Measurements from ENCODE around the gene TBC1D3C. TPM values are rescaled to one million over a fixed set of nuclear protein-coding genes. Genes with fewer than 3 reads are reported as not detected.
"Not testable (repeated sequence)": the region's sequence is repeated elsewhere in the genome, so short reads cannot be mapped to it uniquely, and the experiment has no call there.

Gene TBC1D3C
- not detected in 2 replicates for total RNA-seq (2021)
- long read RNA-seq: 0 reads

DNA sequence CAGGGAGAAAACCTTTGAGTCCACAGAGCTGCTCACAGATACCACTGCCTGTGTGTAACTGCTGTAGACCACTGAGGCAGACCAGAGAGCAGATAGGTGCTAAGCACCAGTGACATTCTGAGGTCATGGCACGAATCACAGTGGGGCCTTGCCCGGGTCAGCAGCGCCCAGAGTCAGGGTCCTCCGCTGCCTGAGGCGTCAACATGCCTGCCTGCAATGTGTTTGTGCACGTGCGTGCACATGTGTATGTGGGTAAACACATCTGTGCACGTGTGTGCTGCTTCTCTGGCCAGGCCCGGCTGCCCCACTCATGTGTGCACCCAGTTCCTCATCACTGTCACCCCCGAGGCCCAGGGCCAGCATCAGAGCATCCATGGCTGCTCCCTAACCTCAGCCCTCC, at the start of gene TBC1D3C:
Gene TBC1D3C (minus strand): TSS at position 101 of the 400 bp plus-strand sequence. CDS start 1,568 bp downstream, outside the sequence.
- not testable (repeated sequence) for H3K79me2 ChIP-seq (ENCODE audit: insufficient read depth, low read length); H3K9me3 ChIP-seq (ENCODE audit: control insufficient read depth, low read depth, low read length); H4K91ac ChIP-seq (ENCODE audit: insufficient read length, low read depth, low read length); H4K8ac ChIP-seq (replicated peaks; ENCODE audit: insufficient read length, low read depth, low read length); H3K4ac ChIP-seq (ENCODE audit: low read depth, low read length); H3K56ac ChIP-seq (ENCODE audit: insufficient read length, low read depth, low read length); H3K4me1 Mint-ChIP-seq; H2BK120ac ChIP-seq (ENCODE audit: low read depth, low read length, poor library complexity, severe bottlenecking); H3K9ac ChIP-seq (ENCODE audit: extremely low read depth, insufficient read length, low read length); H2AK5ac ChIP-seq (ENCODE audit: insufficient read length, low read length); H3K18ac ChIP-seq (ENCODE audit: insufficient read length, low read depth, low read length); H2BK12ac ChIP-seq (ENCODE audit: insufficient read length, low read depth, low read length); H2BK5ac ChIP-seq (ENCODE audit: insufficient read length, low read length); H2BK20ac ChIP-seq (ENCODE audit: low read depth, low read length, poor library complexity, severe bottlenecking); H3K27ac Mint-ChIP-seq; H3K9me3 Mint-ChIP-seq; H3K36me3 Mint-ChIP-seq (ENCODE audit: insufficient read depth in 1 of 3, low read depth in 3 of 3); DNase-seq; H3K27me3 Mint-ChIP-seq (ENCODE audit: low read depth); H3T11ph ChIP-seq (ENCODE audit: low read length); H3K27me3 ChIP-seq (ENCODE audit: insufficient read depth, low read length); H3K14ac ChIP-seq (ENCODE audit: insufficient read depth, low read length); H3K27ac ChIP-seq (ENCODE audit: insufficient read length, low read depth, low read length); H3K23ac ChIP-seq (ENCODE audit: insufficient read length, low read depth, low read length); H3K4me2 ChIP-seq (ENCODE audit: insufficient read depth, insufficient read length, low read length); H3K79me1 ChIP-seq (ENCODE audit: insufficient read depth, low read depth, low read length, poor library complexity, severe bottlenecking); H3K4me3 Mint-ChIP-seq; H4K5ac ChIP-seq (ENCODE audit: insufficient read length, low read depth, low read length); H3K4me1 ChIP-seq (ENCODE audit: insufficient read depth, low read length); H3K23me2 ChIP-seq (ENCODE audit: insufficient read length, low read depth, low read length, poor library complexity, severe bottlenecking); H4K20me1 ChIP-seq (ENCODE audit: control insufficient read depth, insufficient read depth, insufficient read length); H2AFZ ChIP-seq (ENCODE audit: low read length); H2BK15ac ChIP-seq (ENCODE audit: low read depth, low read length)
- no CpG with 5 or more reads among the region's 10 CpGs for WGBS (ENCODE audit: extremely low coverage, insufficient read length, low lambda C conversion rate)

DNA sequence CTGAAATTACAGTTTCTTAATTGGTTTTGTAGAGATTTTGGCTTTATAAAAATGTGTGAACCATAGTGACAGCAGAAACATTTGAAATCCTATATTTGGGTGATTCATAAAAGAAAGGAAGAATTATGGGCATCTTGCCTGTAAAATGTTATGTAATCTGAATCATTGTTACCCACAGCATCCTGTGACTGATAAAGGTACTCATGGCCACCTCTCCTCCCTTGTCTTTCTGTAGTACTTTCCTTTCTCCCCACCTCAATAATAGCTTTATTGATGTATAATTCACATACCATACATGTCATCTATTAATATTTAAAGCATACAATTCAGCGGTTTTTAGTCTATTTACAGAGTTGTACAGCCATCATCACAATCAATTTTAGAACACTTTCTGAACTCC, 30.8 kb upstream of the TBC1D3C start:
- no CpG with 5 or more reads among the region's 1 CpG for WGBS (ENCODE audit: extremely low coverage, insufficient read length, low lambda C conversion rate)
- not testable (repeated sequence) for H3K23me2 ChIP-seq (ENCODE audit: insufficient read length, low read depth, low read length, poor library complexity, severe bottlenecking); H2BK5ac ChIP-seq (ENCODE audit: insufficient read length, low read length); H3K56ac ChIP-seq (ENCODE audit: insufficient read length, low read depth, low read length); H3K23ac ChIP-seq (ENCODE audit: insufficient read length, low read depth, low read length); H3K27me3 ChIP-seq (ENCODE audit: insufficient read depth, low read length); H3T11ph ChIP-seq (ENCODE audit: low read length); H3K36me3 Mint-ChIP-seq (ENCODE audit: insufficient read depth in 1 of 3, low read depth in 3 of 3); H3K4ac ChIP-seq (ENCODE audit: low read depth, low read length); H3K9ac ChIP-seq (ENCODE audit: extremely low read depth, insufficient read length, low read length); H2BK12ac ChIP-seq (ENCODE audit: insufficient read length, low read depth, low read length); H3K27ac Mint-ChIP-seq; H3K79me2 ChIP-seq (ENCODE audit: insufficient read depth, low read length); H3K27me3 Mint-ChIP-seq (ENCODE audit: low read depth); H3K18ac ChIP-seq (ENCODE audit: insufficient read length, low read depth, low read length); H2BK120ac ChIP-seq (ENCODE audit: low read depth, low read length, poor library complexity, severe bottlenecking); H3K4me2 ChIP-seq (ENCODE audit: insufficient read depth, insufficient read length, low read length); H3K9me3 ChIP-seq (ENCODE audit: control insufficient read depth, low read depth, low read length); H4K5ac ChIP-seq (ENCODE audit: insufficient read length, low read depth, low read length); H3K9me3 Mint-ChIP-seq; H4K8ac ChIP-seq (replicated peaks; ENCODE audit: insufficient read length, low read depth, low read length); H3K4me1 Mint-ChIP-seq; H3K4me1 ChIP-seq (ENCODE audit: insufficient read depth, low read length); H2BK15ac ChIP-seq (ENCODE audit: low read depth, low read length); H4K20me1 ChIP-seq (ENCODE audit: control insufficient read depth, insufficient read depth, insufficient read length); DNase-seq; H3K79me1 ChIP-seq (ENCODE audit: insufficient read depth, low read depth, low read length, poor library complexity, severe bottlenecking); H4K91ac ChIP-seq (ENCODE audit: insufficient read length, low read depth, low read length); H3K27ac ChIP-seq (ENCODE audit: insufficient read length, low read depth, low read length); H2AK5ac ChIP-seq (ENCODE audit: insufficient read length, low read length); H3K14ac ChIP-seq (ENCODE audit: insufficient read depth, low read length); H3K4me3 Mint-ChIP-seq; H2BK20ac ChIP-seq (ENCODE audit: low read depth, low read length, poor library complexity, severe bottlenecking); H2AFZ ChIP-seq (ENCODE audit: low read length)
